GM18526 (cell line): ENCODE data around the gene CD86.

Experiments
- POLR2A ChIP-seq: IDR thresholded peaks from 3 replicates; pipeline ENCODE4 v1.6.1; 2011; ENCODE audit not compliant: insufficient read length; ENCODE audit errors: extremely low read depth

CD86 gene, protein sequence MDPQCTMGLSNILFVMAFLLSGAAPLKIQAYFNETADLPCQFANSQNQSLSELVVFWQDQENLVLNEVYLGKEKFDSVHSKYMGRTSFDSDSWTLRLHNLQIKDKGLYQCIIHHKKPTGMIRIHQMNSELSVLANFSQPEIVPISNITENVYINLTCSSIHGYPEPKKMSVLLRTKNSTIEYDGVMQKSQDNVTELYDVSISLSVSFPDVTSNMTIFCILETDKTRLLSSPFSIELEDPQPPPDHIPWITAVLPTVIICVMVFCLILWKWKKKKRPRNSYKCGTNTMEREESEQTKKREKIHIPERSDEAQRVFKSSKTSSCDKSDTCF

DNA sequence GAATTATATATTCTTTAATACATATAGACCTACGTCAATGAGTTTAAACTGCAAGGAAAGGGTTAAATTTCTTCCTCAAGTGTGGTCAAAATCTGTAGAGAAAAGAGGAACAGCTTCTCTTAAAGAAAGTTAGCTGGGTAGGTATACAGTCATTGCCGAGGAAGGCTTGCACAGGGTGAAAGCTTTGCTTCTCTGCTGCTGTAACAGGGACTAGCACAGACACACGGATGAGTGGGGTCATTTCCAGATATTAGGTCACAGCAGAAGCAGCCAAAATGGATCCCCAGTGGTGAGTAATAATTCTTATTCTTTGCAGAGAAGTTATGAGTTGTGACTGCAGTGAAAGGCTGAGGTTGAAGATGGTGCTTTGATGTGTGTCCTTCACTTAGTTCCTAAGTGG, at the start of gene CD86:
TSS of gene CD86 (plus strand) at position 148 of the 400 bp plus-strand sequence. CDS start at position 276, 128 bp downstream.
- TF ChIP-seq POLR2A = peak; percentile 56

DNA sequence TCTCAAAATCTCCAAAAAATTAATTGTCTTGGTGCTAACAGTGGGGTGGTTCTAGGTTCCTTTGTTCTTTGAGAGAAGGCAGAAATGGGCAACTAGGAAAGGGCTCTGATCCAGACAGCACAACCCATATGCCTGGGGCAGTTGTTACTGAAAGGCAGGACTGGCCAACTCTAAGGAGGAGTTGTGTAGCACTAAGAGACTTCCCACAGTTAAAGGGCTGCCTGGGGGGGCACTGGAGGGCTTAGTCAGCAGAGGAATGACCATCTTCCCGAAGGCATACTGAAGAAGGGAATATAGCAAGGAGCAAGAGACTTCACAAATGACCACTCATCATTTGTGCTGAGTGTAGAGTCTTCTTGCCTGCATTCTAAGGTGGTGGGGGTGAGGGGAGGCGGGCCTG, 48.9 kb upstream of the CD86 start:
- TF ChIP-seq POLR2A = no peak

DNA sequence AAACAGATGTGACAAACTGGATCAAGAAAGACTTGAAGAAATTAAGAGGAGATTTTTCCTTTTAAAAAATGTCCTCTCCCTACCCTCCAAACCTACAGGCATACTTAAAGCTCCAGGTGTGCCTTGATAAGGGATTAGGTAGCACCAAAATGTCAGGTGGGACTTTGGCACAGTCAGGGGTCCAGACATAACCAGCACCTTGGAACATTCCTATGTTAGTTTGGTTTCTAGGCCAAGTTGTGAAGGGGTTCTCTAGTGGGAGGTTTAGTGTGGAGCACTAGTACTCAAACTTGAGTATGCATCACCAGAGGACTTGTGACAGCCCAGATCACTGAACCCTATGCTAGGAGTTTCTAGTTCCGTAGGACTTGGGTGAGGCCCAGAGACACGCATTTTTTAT, 47.0 kb upstream of the CD86 start:
- TF ChIP-seq POLR2A = no peak

DNA sequence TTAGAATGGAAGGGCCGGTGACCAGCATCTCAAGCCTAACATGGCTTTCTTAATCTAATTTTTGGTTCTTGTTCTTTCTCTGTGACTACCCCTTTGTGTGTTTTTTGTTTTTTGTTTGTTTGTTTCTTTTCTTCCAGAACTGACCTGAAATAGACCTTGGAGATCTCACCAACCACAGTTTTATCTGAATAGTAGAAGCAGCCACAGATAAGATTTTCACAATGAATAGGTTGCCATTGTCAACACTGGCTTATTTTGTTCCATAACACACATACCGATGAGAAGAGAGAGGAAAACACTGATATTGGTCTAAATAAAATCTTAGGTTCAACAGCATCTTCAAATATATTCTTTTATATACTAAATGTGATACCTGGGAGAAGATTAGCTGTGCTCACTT, 44.7 kb upstream of the CD86 start:
- no peak for TF ChIP-seq POLR2A

DNA sequence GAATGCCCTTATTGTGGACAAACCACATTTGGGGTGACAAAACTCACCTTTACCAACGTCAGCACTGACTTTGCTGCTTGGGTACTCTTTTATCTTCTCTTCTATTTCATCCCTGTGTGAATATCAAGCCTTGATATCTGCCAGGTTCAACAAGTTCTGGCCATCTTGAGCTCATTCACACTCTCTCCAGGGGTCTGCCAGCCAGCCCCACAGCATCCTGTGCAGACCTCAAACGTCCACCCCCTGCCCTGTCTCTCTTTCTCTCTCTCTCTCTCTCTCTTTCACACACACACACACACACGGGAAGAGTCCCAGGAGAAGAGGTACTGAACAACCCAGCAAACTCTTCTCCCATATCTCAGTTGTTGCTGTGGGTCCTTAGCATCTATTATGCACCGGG, 43.8 kb upstream of the CD86 start:
- no peak for TF ChIP-seq POLR2A

DNA sequence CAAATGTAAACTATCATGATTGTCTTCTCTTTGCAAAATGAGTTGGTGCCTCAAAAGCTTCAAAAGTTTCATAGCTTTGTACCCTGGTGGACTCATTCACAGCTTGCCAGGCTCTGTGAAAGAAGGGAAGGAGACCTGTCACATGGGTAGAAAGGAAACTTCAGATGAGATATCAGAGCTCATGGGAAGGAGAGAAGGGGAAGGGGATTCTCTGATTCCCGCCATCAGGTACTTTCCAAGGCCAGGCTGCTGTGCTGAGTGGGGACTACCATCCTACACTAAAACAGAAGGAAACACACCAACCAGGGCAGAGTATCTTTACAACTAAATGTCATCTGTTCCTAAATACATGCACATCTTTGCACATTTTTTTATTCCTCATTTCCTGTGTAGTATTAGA, 42.3 kb upstream of the CD86 start:
- no peak for TF ChIP-seq POLR2A

DNA sequence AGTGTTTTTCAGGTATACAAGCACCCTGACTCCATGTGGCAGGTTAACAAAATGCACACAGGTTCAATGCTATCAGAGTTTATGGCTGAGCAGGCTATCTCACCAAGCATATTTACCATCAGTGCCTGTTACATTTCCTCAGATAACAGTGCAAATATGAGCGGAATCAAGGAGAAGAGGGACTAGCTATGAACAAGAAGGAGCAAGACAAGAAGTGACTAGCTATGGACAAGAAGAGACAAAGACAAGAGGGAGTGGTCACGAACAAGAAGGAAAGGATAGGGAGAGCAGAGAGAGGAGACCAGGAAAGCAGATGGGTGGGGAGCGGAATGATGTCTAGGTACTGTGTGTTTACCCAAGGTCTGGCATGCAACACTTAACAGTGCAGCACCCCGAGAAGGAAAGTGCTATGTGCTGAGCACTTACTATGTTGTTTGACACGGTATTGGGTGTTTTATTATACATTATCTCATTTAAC, 41.7 kb upstream of the CD86 start:
- no peak for TF ChIP-seq POLR2A

DNA sequence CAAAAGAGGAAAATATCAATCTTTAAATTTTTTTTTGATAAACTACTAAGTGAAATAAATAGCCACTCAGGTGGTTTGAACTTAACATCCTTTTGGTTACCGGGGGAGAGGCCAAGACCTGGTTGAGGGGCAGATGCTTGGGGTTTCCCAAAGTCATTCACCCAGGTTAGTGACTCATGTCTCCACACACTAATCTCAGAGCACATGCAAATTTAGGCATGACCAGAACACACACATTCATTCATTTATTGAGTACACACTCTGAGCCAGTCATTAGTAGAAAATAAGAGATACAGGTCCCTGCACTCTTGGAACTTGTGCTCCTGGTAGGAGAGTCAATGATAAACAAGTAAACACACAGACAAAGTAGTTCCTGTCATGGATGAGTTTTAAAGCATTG, 40.4 kb upstream of the CD86 start:
- TF ChIP-seq POLR2A = no peak

DNA sequence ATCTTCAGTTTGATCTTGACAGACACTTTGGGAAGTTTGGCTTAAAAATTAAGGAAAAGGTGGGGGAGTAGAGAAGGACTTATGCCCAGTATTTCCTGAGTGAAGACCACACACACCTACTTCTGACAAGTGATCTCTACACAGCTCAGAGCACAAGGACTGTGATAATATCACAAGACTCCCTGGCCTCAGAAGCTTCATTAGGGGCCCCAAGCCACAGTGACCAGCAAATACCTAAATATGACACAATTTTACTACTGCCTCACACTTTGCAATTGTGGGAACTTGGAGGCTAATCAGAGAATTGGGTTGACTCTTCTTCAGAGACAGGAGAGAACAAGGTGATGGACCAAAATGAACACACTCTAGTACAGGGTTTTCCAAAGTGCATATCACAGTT, 35.7 kb upstream of the CD86 start:
- no peak for TF ChIP-seq POLR2A

DNA sequence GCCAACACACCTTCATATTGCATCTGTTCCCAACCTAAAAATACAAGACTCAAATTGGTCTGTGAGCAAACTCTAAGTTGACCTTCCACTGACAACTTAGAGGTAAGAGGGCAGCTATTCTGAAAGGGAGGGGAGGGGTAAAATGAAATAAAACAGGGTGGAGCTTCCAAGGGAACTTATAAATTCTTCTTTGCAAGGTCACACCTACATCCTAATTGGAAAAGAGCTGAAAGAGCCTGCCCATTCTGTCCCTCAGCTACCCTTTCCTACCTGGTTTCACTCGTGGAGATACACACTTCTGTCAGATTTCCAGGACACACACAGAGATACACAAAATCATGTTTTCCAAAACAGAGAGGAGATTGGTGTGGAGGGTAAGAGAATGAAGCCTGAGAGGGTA, 34.1 kb upstream of the CD86 start:
- no peak for TF ChIP-seq POLR2A

DNA sequence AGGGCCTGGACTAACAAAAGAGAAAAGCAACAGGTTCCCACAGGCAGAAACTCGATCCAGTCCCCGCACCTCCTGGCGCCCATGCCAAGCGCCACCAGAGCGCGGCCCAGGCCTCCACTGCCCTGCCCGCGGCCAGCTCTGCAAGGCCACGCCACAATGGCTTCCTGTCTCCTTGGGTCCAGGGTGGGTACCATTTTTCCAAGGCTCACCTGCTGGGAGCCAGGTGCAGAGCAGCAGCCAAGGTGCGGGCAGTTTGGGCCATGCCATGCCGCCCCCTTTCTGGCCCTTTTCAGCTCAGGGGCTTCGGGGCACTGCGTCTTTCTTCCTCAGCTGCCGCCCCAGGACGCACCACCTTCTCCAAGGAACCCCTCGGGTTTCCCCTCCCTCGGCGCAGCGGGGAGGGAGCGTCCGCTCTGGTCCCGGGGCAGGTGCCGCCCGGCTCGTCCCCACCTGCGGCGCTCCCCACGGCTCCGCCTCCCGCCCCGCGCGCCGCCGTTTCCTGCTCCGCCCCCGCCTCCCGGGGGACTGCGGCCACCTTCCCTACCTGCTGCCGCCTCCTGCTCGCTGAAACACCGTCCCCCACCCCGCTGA, 33.3 kb upstream of the CD86 start, which contains the start of gene ILDR1:
TSS of gene ILDR1 (minus strand) at position 437 of the 591 bp plus-strand sequence. CDS start at position 267, 170 bp downstream.
- TF ChIP-seq POLR2A = peak; percentile 33

DNA sequence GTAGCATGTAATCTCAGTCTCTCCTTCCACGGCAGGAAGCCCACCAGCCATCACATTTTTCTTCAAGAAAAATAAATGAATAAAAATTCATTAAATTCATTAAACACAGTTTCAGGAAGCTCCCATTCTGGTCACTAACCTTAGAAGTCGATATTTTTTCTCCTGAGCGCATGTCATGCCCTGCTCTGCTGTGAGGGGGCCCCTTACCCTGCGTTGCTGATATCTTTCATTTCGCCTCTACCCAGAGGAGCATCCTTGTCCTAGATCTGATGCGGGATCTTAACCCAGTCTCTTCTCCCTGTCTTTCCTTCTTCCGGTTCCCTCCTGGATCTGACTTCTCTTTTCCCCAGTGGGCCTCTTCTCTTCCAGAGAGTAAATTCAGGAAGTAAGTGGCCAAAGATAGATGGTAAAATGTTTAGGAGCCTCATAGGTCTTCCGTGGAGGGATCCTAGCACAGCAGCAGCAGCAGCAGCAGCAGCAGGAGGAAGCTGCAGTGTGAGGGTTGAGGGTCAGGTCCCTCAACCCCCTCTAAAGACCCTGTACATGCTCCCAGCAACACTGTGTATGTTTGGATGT, 31.7 kb upstream of the CD86 start:
- TF ChIP-seq POLR2A = no peak

DNA sequence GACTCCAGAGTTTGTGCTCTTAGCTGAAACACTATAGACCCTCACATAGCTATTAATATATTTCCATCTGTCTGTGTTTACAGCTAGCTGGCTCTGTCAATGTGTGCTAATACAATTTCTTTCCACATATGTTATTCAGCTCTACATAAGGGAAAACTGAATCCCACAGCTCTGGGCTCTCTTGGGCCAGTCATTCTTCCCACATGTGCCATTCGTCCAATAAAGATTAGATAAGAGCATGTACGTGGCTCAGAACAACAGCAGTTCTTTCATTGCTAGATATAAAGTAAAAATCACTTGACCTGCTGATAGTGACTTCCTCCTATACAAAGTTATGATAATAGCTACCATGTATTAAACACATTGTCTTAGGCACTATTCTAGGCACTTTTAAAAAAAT, 30.4 kb upstream of the CD86 start:
- TF ChIP-seq POLR2A = no peak

DNA sequence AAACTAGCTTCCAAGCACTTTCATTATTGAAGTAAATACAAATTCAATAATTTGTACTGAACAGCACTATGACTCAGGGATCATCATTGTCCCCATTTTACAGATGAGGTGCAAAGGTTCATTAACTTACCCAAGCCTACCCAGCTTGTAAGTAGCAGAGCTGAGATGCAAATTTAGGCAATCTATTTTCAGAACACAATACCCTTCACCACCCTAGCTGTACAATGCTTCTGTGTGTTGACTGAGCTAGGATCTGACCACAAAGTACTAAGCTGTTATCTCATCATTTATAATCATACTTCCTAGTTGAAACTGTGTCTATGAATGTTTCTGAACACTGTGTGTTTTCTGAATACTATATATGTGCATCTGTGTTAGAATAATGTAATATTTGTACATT, 29.9 kb upstream of the CD86 start:
- no peak for TF ChIP-seq POLR2A

DNA sequence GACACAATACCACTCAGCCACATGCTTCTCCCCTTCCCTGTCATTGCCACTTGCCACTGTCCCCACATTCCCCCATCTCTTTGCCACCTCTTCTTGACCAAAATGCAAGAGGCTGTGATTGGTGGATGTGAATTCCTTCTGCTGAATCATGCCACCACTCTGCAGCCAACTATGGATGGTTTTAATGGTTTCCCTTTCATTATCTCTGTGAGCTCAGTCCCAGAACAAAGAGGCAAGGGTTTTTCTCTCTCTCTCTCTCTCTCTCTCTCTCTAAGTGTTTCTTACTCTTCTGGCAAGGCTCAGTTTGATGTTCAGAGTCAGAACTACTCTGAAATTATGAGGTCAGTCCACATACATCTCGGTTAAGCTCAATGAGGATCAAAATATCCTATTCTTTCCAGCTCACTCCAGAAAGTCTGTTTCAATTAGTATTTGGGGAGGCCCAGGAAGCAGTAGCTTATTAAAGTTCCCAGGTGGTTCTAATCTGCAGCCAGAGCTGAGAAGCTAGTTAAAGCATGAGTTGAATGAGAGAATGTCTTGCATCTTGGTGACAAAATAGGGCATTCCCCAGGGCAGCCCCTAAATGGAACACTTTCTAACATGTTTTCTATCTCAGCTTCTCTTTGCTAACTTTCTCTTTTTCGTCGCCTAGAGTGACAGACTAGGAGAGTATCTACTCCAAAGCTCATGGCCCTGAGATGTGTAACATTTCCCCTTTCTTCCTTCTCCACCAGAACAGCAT, 24.6 kb upstream of the CD86 start:
- TF ChIP-seq POLR2A = no peak

DNA sequence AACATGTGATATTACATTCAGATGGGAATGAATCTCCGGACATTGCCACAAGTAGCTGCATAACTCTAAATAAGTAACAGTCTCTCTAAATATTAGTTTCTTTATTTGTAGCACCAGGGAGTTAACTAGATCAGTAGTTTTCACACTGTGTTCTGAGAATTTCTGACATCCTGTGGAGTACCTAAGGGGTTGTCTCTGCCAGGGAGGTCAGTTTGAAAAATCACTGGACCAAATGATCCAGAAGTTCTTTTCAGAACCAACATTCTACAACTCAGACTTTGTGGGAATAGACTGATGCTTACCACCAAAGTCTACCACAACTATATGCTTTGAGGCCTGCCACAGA, 24.1 kb upstream of the CD86 start:
- TF ChIP-seq POLR2A = no peak
